HG03039 (cell line): Measurements from ENCODE around the gene ESR1.

Source experiments
- ATAC-seq: cut with Tn5 transposase; IDR thresholded peaks from one replicate; pipeline ENCODE4 v1.9.1; 2021; ENCODE audit warnings: mild to moderate bottlenecking, moderate library complexity; ENCODE audit not compliant: unreplicated experiment

Gene ESR1

GRCh38 chr6:152089992-152090391 lies 282.5 kb downstream of the ESR1 start:
- ATAC-seq: no peak

- ATAC-seq: no peak
These were observed 283.7 kb downstream of the ESR1 start for GRCh38 chr6:152091201-152091600.

GRCh38 chr6:152091851-152092341 lies 284.4 kb downstream of the ESR1 start:
- ATAC-seq: no peak

- ATAC-seq: no peak
These were observed 286.2 kb downstream of the ESR1 start for GRCh38 chr6:152093711-152094110.

GRCh38 chr6:152094276-152094675 lies 286.8 kb downstream of the ESR1 start:
- ATAC-seq: no peak

GRCh38 chr6:152094992-152095592 lies 287.6 kb downstream of the ESR1 start:
- ATAC-seq: no peak

- no peak for ATAC-seq
These were observed 289.5 kb downstream of the ESR1 start for GRCh38 chr6:152096863-152097496.

GRCh38 chr6:152098683-152099082 lies 291.2 kb downstream of the ESR1 start:
- no peak for ATAC-seq

GRCh38 chr6:152099446-152100182 lies 292.1 kb downstream of the ESR1 start:
- no peak for ATAC-seq

- no peak for ATAC-seq
These were observed 292.7 kb downstream of the ESR1 start for GRCh38 chr6:152100183-152100618.

- no peak for ATAC-seq
These were observed 300.5 kb downstream of the ESR1 start for GRCh38 chr6:152107973-152108372.

- ATAC-seq: no peak
These were observed 303.7 kb downstream of the ESR1 start for GRCh38 chr6:152110886-152111820.

GRCh38 chr6:152112491-152113261 lies 305.2 kb downstream of the ESR1 start:
- no peak for ATAC-seq

GRCh38 chr6:152117156-152118133 lies 310.0 kb downstream of the ESR1 start:
- peak; percentile 54 for ATAC-seq

- ATAC-seq: no peak
These were observed 310.7 kb downstream of the ESR1 start for GRCh38 chr6:152118224-152118623.

GRCh38 chr6:152118678-152119077 lies 311.2 kb downstream of the ESR1 start:
- ATAC-seq: no peak

GRCh38 chr6:152119831-152120230 lies 312.3 kb downstream of the ESR1 start:
- ATAC-seq: no peak

- ATAC-seq: no peak
These were observed 314.4 kb downstream of the ESR1 start for GRCh38 chr6:152121910-152122309.

- ATAC-seq: no peak
These were observed 315.0 kb downstream of the ESR1 start for GRCh38 chr6:152122434-152122833.
